Kidney glomerular epithelial cell (primary cell): ENCODE measurements around the gene PLEKHA7.
"Not testable (repeated sequence)": the region's sequence is repeated elsewhere in the genome, so short reads cannot be mapped to it uniquely, and the experiment has no call there.

Experiments
- DNase-seq: peaks from one replicate; lab custom pipeline; 2025; lab: John Stamatoyannopoulos, UW

PLEKHA7 gene

GRCh38 chr11:16942342-16942741 lies 71.9 kb downstream of the PLEKHA7 start:
- no peak for DNase-seq

- no peak for DNase-seq
Measured at GRCh38 chr11:16941935-16942334, 72.3 kb downstream of the PLEKHA7 start.

- no peak for DNase-seq
Measured at GRCh38 chr11:16938061-16938460, 76.2 kb downstream of the PLEKHA7 start.

- DNase-seq: no peak
Measured at GRCh38 chr11:16936643-16937042, 77.6 kb downstream of the PLEKHA7 start.

GRCh38 chr11:16935518-16936302 lies 78.5 kb downstream of the PLEKHA7 start:
- no peak for DNase-seq

- no peak for DNase-seq
Measured at GRCh38 chr11:16933756-16934603, 80.2 kb downstream of the PLEKHA7 start.

- no peak for DNase-seq
Measured at GRCh38 chr11:16933291-16933690, 80.9 kb downstream of the PLEKHA7 start.

- DNase-seq: no peak
Measured at GRCh38 chr11:16928044-16928443, 86.2 kb downstream of the PLEKHA7 start.

- DNase-seq: no peak
Measured at GRCh38 chr11:16926883-16927626, 87.2 kb downstream of the PLEKHA7 start.

- peak; percentile 54 for DNase-seq
Measured at GRCh38 chr11:16925561-16926065, 88.6 kb downstream of the PLEKHA7 start.

- DNase-seq: peak; percentile 84
Measured at GRCh38 chr11:16924826-16925560, 89.2 kb downstream of the PLEKHA7 start.

GRCh38 chr11:16924462-16924825 lies 89.8 kb downstream of the PLEKHA7 start:
- DNase-seq: no peak

GRCh38 chr11:16923987-16924386 lies 90.2 kb downstream of the PLEKHA7 start:
- DNase-seq: no peak

- no peak for DNase-seq
Measured at GRCh38 chr11:16921668-16922067, 92.5 kb downstream of the PLEKHA7 start.

- DNase-seq: no peak
Measured at GRCh38 chr11:16921019-16921418, 93.2 kb downstream of the PLEKHA7 start.

GRCh38 chr11:16920559-16920958 lies 93.7 kb downstream of the PLEKHA7 start:
- no peak for DNase-seq

GRCh38 chr11:16918543-16919182 lies 95.6 kb downstream of the PLEKHA7 start:
- not testable (repeated sequence) for DNase-seq

- DNase-seq: no peak
Measured at GRCh38 chr11:16917941-16918340, 96.3 kb downstream of the PLEKHA7 start.

- DNase-seq: no peak
Measured at GRCh38 chr11:16912692-16913111, 101.5 kb downstream of the PLEKHA7 start.

- DNase-seq: no peak
Measured at GRCh38 chr11:16911658-16912057, 102.6 kb downstream of the PLEKHA7 start.

GRCh38 chr11:16911186-16911585 lies 103.0 kb downstream of the PLEKHA7 start:
- no peak for DNase-seq
